ENCODE measurements around the gene ISCA1.

DNA sequence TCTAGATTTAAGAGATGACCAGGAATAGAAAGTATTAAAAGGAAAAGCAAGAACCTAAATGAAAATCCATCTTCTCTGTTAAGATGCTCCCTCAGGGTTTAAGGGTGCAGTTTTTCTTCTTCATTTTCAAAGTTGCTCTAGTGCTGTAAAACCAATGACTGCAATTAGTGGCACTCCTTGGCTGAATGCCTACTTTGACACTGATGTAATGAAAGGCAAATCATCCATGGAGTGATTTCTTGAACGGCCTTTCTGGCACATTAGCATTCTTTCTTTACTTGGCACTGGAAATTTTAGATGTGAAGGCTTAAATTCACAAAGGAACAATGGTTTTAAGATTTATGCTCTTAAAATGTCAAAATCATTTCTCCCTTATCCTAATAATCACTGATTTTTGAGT is 19.3 kb upstream of the ISCA1 start:
- no peak for TF ChIP-seq CTCF (IDR thresholded peaks at IDR 0.05)
- no peak for TF ChIP-seq POLR2A (IDR thresholded peaks at IDR 0.05)

Data from uterus (tissue), 2 donors.